Ovary (tissue), 3 donors: ENCODE results near the gene FAM162B.

Experiments
- EP300 ChIP-seq: sonication (generic); formaldehyde crosslinking; IDR thresholded peaks from one replicate; pipeline ENCODE4 v1.6.1; 2017; ENCODE audit warnings: antibody characterized with exemption
- TF ChIP-seq, protein P1 (sequence below), 3 donors: fragments of 450-650 bp in 2 of 3; fragments of 200-600 bp in 1 of 3; IDR thresholded peaks; one replicate each; pipeline versions ENCODE4 v1.5.1 to v1.8.0; 2016 to 2022; ENCODE audit warnings: antibody characterized with exemption in 3 of 3, mild to moderate bottlenecking in 1 of 3
- donor health status: DM: no; HTN: no; CAD: no.

DNA sequence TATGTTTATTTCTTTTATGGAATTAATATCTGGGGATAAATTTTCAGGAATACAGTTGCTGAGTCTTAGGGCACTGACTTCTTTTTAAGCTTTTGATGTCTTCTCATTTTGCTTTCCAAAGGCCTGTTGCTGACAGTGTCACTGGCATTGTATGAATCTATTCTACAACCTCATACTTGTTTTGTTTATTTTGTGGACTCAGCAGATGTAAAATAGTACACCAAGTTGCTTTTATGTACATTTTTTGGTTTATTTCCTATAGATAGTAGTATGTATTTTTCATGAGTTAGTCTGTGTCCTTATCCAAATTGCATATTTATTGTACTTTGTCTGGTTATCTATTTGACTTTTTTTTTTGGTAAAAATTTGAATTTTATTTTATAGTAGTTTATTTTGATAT, 35.0 kb downstream of the FAM162B start:
- no peak for TF ChIP-seq EP300
- TF ChIP-seq, protein P1, sequence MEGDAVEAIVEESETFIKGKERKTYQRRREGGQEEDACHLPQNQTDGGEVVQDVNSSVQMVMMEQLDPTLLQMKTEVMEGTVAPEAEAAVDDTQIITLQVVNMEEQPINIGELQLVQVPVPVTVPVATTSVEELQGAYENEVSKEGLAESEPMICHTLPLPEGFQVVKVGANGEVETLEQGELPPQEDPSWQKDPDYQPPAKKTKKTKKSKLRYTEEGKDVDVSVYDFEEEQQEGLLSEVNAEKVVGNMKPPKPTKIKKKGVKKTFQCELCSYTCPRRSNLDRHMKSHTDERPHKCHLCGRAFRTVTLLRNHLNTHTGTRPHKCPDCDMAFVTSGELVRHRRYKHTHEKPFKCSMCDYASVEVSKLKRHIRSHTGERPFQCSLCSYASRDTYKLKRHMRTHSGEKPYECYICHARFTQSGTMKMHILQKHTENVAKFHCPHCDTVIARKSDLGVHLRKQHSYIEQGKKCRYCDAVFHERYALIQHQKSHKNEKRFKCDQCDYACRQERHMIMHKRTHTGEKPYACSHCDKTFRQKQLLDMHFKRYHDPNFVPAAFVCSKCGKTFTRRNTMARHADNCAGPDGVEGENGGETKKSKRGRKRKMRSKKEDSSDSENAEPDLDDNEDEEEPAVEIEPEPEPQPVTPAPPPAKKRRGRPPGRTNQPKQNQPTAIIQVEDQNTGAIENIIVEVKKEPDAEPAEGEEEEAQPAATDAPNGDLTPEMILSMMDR (IDR thresholded peaks at IDR 0.05), result no peak
